Activated naive CD4-positive, alpha-beta T cell treated with anti-CD3 and anti-CD28 coated beads for 36 hours (primary cell): Measurements from ENCODE around the gene ATP9B. TPM values are rescaled to one million over a fixed set of nuclear protein-coding genes. Genes with fewer than 3 reads are reported as not detected.
"Not testable (repeated sequence)": the region's sequence is repeated elsewhere in the genome, so short reads cannot be mapped to it uniquely, and the experiment has no call there.

Experiments used
- CTCF ChIA-PET: fragments of 350-600 bp; sonication (Branson Sonifier 250); formaldehyde crosslinking; loops from one replicate; lab custom pipeline; 2021; ENCODE audit warnings: antibody characterized with exemption; lab: Charles Lee
- DNase-seq: peaks from one replicate; pipeline ENCODE4 v3.0.0-alpha.2; 2020
- H3K27ac Mint-ChIP-seq: one replicate; pipeline ENCODE4 v1.8.0; 2021; ENCODE audit warnings: mild to moderate bottlenecking, mixed read lengths
- H3K27me3 Mint-ChIP-seq: one replicate; pipeline ENCODE4 v1.8.0; 2021; ENCODE audit warnings: low read depth, mixed read lengths
- H3K36me3 Mint-ChIP-seq: one replicate; pipeline ENCODE4 v1.8.0; 2021; ENCODE audit warnings: low read depth, mixed read lengths
- H3K4me1 Mint-ChIP-seq: one replicate; pipeline ENCODE4 v1.8.0; 2021; ENCODE audit warnings: low read depth, mixed read lengths
- H3K4me3 Mint-ChIP-seq: one replicate; pipeline ENCODE4 v1.8.0; 2021; ENCODE audit warnings: mild to moderate bottlenecking, moderate library complexity, mixed read lengths
- H3K9me3 Mint-ChIP-seq: one replicate; pipeline ENCODE4 v1.8.0; 2021; ENCODE audit warnings: mixed read lengths
- intact Hi-C: fragments of 100-400 bp; cut with micrococcal nuclease; formaldehyde crosslinking; loops from one replicate; pipeline ENCODE4 v1.15.1; 2023
- total RNA-seq, 2 experiments: library from RNA; stranded (reverse); gene quantifications; one replicate each; pipeline ENCODE4 v1.2.3, GENCODE V29; 2021

ATP9B gene
- total RNA-seq, 2 experiments from 2014 or later, result 18.6 to 19.1 TPM

GRCh38 chr18:79320216-79320850, 251.1 kb downstream of the ATP9B start:
- intact Hi-C loops, result no loop called here
- CTCF ChIA-PET, result no interaction called here
- H3K4me1 Mint-ChIP-seq, result peaks cover 12% of the 10 kb centered on the region

DNA sequence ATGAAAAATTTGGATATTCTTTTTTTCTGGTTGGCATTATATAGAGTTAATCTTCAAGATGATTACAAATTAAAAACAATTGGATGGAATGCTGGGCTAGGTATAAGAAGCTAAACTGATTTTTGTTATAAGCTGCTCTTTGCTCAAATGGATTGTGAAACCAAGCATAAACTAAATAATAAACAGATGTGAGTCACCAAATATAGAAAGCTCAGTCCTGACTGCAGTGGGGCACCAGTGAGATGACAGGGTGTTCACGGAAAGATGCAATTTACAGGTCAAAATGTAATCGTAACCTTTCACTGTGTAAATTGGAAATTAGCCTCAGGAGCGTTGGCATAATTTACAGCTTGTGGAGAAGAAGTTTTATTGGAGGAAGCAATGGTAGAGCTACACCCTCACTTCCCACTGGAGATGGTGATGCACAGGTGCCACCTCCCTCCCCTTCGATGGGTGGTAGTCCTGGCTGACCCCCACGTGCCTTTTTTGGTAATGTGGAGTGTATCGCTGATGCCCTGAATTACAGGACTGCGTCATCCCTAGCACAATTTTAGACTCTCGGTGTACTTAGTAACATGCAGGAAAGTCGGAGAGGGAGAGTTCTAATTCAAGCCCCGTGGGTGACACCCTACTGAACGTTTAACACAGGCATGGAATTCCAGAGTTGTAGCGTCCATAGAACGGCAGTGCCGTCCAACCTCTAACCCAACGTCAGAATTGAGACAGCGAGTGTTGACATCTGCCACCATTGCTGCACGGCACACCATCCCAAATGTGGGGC, 252.6 kb downstream of the ATP9B start:
- H3K27me3 Mint-ChIP-seq, result no peaks in the 10 kb centered on the region
- no peak overlapping the region for H3K27ac Mint-ChIP-seq
- H3K4me1 Mint-ChIP-seq, result peaks cover 6% of the 10 kb centered on the region
- H3K36me3 Mint-ChIP-seq, result peaks cover under 1% of the 10 kb centered on the region
- no peak for DNase-seq
- intact Hi-C loops, result no loop called here
- CTCF ChIA-PET, result no interaction called here
- H3K4me3 Mint-ChIP-seq, result no peak overlapping the region
- no peaks in the 10 kb centered on the region for H3K9me3 Mint-ChIP-seq

More at GRCh38 chr18:79320216-79320850, 251.1 kb downstream of the ATP9B start:
- peaks cover 8% of the 10 kb centered on the region for H3K9me3 Mint-ChIP-seq
- H3K27me3 Mint-ChIP-seq, result no peaks in the 10 kb centered on the region
- H3K4me3 Mint-ChIP-seq, result no peak overlapping the region
- DNase-seq, result no peak
- H3K27ac Mint-ChIP-seq, result no peak overlapping the region
- H3K36me3 Mint-ChIP-seq, result peaks cover 12% of the 10 kb centered on the region

GRCh38 chr18:79322441-79322840, 253.2 kb downstream of the ATP9B start:
- Mint-ChIP-seq H3K9me3 (peaks cover 2% of the 10 kb centered on the region), H3K4me3 (no peak overlapping the region), H3K36me3 (peaks cover 3% of the 10 kb centered on the region), H3K27ac (no peak overlapping the region), H3K4me1 (peaks cover 6% of the 10 kb centered on the region), H3K27me3 (no peaks in the 10 kb centered on the region)
- intact Hi-C loops, result no loop called here
- no peak for DNase-seq
- CTCF ChIA-PET, result no interaction called here

- Mint-ChIP-seq H3K4me3 (no peak overlapping the region), H3K27me3 (no peaks in the 10 kb centered on the region), H3K27ac (no peak overlapping the region), H3K4me1 (no peaks in the 10 kb centered on the region), H3K9me3 (peaks cover 2% of the 10 kb centered on the region), H3K36me3 (peaks cover 5% of the 10 kb centered on the region)
- CTCF ChIA-PET, result no interaction called here
- intact Hi-C loops, result no loop called here
- no peak for DNase-seq
These were observed 254.3 kb downstream of the ATP9B start for GRCh38 chr18:79323471-79323870.

- Mint-ChIP-seq H3K9me3 (peaks cover 2% of the 10 kb centered on the region), H3K4me1 (no peaks in the 10 kb centered on the region), H3K27ac (no peak overlapping the region), H3K36me3 (peaks cover 6% of the 10 kb centered on the region), H3K27me3 (no peaks in the 10 kb centered on the region), H3K4me3 (no peak overlapping the region)
- intact Hi-C loops, result no loop called here
- CTCF ChIA-PET, result no interaction called here
- no peak for DNase-seq
These were observed 257.4 kb downstream of the ATP9B start for GRCh38 chr18:79326413-79327198.

- CTCF ChIA-PET, result no interaction called here
- no peak for DNase-seq
- intact Hi-C loops, result no loop called here
- Mint-ChIP-seq H3K4me1 (no peaks in the 10 kb centered on the region), H3K36me3 (peaks cover 6% of the 10 kb centered on the region), H3K27me3 (no peaks in the 10 kb centered on the region), H3K9me3 (peaks cover 2% of the 10 kb centered on the region), H3K4me3 (no peak overlapping the region), H3K27ac (no peak overlapping the region)
These were observed 258.1 kb downstream of the ATP9B start for GRCh38 chr18:79327199-79327721.

- intact Hi-C loops, CTCF ChIA-PET, DNase-seq, H3K36me3 Mint-ChIP-seq, H3K27me3 Mint-ChIP-seq, H3K9me3 Mint-ChIP-seq, H3K27ac Mint-ChIP-seq, H3K4me3 Mint-ChIP-seq, H3K4me1 Mint-ChIP-seq: not testable (repeated sequence)
These were observed 258.7 kb downstream of the ATP9B start for GRCh38 chr18:79327915-79328314.

DNA sequence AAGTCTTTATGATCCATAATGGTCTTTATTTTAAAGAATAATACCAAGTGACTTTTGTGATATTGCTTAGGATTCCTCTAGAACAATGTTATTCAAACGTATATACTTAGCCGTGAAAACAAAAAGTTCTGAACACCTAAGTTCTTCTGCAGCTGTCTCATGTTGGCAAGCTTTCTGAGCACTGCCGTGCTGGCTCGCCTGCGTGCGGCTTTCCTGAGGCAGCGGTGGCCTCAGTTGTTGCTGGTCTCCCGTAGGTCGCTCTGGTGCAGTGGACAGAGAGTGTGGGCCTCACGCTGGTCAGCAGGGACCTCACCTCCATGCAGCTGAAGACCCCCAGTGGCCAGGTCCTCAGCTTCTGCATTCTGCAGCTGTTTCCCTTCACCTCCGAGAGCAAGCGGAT, 259.7 kb downstream of the ATP9B start:
- no peak for DNase-seq
- Mint-ChIP-seq H3K4me3 (no peak overlapping the region), H3K27ac (no peak overlapping the region), H3K36me3 (peaks cover 6% of the 10 kb centered on the region), H3K9me3 (peaks cover 2% of the 10 kb centered on the region), H3K27me3 (no peaks in the 10 kb centered on the region), H3K4me1 (no peaks in the 10 kb centered on the region)
- CTCF ChIA-PET, result no interaction called here
- intact Hi-C loops, result no loop called here

- Mint-ChIP-seq H3K36me3 (peaks cover 6% of the 10 kb centered on the region), H3K4me1 (no peaks in the 10 kb centered on the region), H3K27ac (no peak overlapping the region), H3K4me3 (no peak overlapping the region), H3K27me3 (no peaks in the 10 kb centered on the region), H3K9me3 (peaks cover 2% of the 10 kb centered on the region)
- CTCF ChIA-PET, result interaction anchor here (0.6 kb wide), 1 partner anchor 49 kb away, joined by 3 read pairs; no protein-coding TSS in a partner anchor
- intact Hi-C loops, result no loop called here
- DNase-seq, result no peak
These were observed 260.6 kb downstream of the ATP9B start for GRCh38 chr18:79329786-79330185.

GRCh38 chr18:79332646-79333045, 263.5 kb downstream of the ATP9B start:
- Mint-ChIP-seq H3K36me3 (peaks cover 14% of the 10 kb centered on the region), H3K4me1 (no peaks in the 10 kb centered on the region), H3K27me3 (no peaks in the 10 kb centered on the region), H3K4me3 (no peak overlapping the region), H3K9me3 (no peaks in the 10 kb centered on the region), H3K27ac (no peak overlapping the region)
- no peak for DNase-seq
- intact Hi-C loops, result no loop called here
- CTCF ChIA-PET, result no interaction called here

DNA sequence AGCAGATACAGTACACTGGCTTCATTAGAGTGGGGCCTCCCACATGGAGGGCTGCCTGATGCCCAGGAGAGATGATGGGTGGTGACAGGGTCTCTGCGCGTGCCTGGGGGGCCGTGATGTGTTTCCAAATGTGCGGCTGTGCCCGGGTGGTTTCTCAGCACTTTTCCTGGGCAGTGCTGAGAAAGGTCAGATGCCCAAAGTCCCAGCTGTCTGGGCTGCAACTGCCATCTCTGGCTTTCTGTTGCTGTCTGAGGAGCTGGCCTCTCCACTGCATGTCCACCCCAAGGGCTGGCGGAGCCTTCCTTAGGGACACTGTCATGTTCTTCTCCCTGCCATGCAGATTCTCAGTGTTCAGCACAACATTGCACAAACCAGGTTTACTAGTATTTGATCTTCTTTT, 263.9 kb downstream of the ATP9B start:
- intact Hi-C loops, result no loop called here
- no peaks in the 10 kb centered on the region for H3K9me3 Mint-ChIP-seq
- H3K4me1 Mint-ChIP-seq, result no peaks in the 10 kb centered on the region
- H3K36me3 Mint-ChIP-seq, result peaks cover 16% of the 10 kb centered on the region
- H3K27ac Mint-ChIP-seq, result no peak overlapping the region
- no peaks in the 10 kb centered on the region for H3K27me3 Mint-ChIP-seq
- no peak for DNase-seq
- CTCF ChIA-PET, result no interaction called here
- H3K4me3 Mint-ChIP-seq, result no peak overlapping the region

- no peak for DNase-seq
- Mint-ChIP-seq H3K27ac (no peak overlapping the region), H3K36me3 (peaks cover 31% of the 10 kb centered on the region), H3K4me1 (no peaks in the 10 kb centered on the region), H3K9me3 (peaks cover 2% of the 10 kb centered on the region), H3K27me3 (no peaks in the 10 kb centered on the region), H3K4me3 (no peak overlapping the region)
- intact Hi-C loops, result no loop called here
- CTCF ChIA-PET, result no interaction called here
These were observed 265.5 kb downstream of the ATP9B start for GRCh38 chr18:79334496-79335233.
